GM12801 (cell line): ENCODE data around the gene SH2D3C.

Experiments
- TF ChIP-seq, protein P1 (sequence below): IDR thresholded peaks from one replicate; pipeline ENCODE4 v1.5.1; 2011; ENCODE audit warnings: control low read depth; ENCODE audit not compliant: insufficient read length; ENCODE audit errors: extremely low read depth

The SH2D3C gene

DNA sequence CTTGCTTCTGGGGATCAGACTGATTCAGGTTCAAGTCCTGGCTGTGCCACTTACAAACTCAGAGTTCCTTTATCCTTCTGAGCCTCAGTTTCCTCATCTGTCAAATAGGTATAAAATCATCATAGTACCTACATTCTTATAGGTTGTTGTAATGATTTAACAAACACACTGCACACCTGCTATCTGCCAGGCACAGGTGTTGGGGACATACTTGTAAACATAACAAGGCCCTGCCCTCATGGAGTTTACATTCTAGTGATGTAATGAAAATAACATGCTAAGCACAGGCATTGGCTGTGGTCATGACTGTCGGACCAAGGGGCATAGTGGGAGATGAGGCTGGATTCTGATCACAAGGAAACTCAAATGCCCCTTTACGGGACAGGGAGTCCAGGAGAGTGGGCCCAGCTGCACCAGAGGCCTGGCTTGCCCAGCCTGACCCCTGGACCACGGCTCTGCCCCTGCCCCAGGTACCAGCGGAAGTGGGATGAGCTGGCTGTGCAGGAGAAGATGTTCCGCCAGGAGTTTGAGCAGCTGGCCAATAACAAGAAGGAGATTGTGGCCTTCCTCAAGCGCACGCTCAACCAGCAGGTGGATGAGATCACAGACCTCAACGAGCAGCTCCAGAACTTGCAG is 69.4 kb downstream of the SH2D3C start:
- TF ChIP-seq, protein P1, sequence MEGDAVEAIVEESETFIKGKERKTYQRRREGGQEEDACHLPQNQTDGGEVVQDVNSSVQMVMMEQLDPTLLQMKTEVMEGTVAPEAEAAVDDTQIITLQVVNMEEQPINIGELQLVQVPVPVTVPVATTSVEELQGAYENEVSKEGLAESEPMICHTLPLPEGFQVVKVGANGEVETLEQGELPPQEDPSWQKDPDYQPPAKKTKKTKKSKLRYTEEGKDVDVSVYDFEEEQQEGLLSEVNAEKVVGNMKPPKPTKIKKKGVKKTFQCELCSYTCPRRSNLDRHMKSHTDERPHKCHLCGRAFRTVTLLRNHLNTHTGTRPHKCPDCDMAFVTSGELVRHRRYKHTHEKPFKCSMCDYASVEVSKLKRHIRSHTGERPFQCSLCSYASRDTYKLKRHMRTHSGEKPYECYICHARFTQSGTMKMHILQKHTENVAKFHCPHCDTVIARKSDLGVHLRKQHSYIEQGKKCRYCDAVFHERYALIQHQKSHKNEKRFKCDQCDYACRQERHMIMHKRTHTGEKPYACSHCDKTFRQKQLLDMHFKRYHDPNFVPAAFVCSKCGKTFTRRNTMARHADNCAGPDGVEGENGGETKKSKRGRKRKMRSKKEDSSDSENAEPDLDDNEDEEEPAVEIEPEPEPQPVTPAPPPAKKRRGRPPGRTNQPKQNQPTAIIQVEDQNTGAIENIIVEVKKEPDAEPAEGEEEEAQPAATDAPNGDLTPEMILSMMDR, result no peak

DNA sequence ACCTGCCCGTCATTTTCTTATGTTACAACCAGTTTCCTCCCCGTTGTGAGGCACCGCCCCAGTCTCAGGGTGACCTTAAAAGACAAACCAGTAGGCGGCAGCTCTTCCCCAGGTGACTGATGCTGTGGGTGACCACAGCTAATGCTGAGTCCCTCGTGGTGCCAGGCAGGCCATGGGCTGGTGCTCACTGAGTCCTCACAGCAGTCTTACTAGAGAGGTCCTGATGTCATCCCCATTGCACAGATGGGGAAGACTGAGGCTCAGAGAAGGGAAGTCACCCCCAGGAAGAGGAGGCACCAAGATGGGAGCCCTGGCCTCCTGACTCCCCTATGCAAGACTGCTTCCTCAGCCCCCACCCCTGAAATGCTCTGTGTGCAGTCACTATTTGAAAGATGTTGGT is 70.7 kb downstream of the SH2D3C start:
- TF ChIP-seq, protein P1, result no peak

DNA sequence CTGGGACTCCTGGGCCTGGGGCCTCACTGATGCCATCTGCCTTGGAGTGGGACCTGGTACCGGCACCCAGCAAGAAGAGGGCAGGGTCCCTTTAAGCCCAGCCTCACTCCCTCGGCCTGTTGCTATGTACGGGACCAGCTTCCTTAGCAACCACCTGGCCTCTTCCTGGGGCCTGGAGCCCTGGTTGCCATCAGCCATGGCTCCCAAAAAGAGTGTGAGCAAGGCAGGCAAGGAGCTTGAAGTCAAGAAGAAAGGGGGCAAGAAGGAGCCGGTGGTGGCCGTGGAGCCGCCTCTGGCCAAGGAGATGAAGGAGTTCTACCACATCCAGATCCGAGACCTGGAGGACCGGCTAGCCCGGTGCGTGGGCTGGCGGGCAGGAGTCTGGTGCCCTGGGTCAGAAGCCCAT is 71.6 kb downstream of the SH2D3C start, which contains the start of gene CFAP157:
Gene CFAP157, plus strand, starts transcription at position 153 of the 406 bp plus-strand sequence. Its CDS starts 44 bp downstream, at position 197.
- TF ChIP-seq, protein P1, result no peak

DNA sequence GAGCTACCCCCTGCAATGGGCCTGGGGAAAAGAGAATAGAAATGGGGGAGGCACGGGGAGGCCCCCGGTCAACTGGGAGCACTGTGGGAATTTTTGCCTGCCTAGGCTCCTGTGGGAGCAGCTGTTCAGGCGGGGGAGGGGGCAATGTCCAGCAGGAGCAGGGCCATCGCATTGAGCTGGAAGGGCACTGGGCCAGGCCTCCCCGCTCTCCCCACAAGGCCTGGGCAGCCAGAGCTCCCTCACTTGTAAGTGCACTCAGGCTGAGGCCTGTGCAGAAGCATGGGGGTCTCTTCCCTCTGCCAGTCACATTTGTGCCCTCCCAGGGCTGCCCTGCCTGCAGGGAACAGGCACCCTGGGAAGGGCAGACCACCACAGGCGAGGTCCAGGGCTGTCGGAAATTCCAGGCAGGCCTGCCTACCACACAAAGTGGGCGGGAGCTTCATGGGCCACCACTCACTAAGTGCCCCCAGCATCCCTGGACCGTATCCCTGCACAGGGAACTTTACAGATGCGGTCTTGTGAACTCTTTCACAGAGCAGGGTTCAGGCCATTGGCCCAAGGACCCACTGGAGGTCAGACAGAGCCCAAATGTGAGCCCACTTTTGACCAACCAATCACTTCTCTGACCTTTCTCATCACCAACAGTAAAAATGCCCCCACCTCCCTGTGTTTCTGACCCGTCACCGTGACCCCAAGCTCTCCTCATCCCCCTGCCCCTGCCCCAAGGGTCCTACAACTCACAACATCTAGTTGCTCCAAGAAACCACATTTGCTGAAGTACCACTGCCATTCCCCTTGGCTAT is 72.7 kb downstream of the SH2D3C start:
- TF ChIP-seq, protein P1, result no peak

DNA sequence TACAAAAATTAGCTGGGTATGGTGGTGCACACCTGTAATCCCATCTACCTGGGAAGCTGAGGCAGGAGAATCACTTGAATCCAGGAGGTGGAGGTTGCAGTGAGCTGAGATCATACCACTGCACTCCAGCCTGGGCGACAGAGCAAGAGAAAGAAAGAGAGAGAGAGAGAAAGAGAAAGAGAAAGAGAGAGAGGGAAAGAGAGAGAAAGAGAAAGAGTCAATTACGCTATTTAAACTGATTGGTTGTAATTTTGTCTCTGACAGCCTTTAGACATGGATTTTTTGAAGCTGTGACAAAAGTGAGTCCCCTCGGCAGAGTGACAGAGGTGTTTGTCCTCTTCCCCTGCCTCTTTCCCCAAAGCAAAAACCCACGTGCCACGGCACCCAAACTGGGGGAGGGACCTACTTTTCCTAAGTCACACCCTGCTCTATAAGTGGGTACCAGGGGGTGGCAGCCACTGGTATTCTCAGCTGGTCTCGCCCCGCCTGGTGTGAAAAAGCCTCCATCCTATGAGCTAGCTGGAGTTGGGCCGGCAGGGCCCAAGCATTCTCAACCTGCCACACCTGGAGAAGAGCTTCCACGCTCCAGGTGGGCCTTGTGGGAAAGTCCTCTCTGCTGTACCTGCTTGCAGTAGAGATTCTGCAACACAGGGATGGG is 75.0 kb downstream of the SH2D3C start:
- TF ChIP-seq, protein P1, result no peak

DNA sequence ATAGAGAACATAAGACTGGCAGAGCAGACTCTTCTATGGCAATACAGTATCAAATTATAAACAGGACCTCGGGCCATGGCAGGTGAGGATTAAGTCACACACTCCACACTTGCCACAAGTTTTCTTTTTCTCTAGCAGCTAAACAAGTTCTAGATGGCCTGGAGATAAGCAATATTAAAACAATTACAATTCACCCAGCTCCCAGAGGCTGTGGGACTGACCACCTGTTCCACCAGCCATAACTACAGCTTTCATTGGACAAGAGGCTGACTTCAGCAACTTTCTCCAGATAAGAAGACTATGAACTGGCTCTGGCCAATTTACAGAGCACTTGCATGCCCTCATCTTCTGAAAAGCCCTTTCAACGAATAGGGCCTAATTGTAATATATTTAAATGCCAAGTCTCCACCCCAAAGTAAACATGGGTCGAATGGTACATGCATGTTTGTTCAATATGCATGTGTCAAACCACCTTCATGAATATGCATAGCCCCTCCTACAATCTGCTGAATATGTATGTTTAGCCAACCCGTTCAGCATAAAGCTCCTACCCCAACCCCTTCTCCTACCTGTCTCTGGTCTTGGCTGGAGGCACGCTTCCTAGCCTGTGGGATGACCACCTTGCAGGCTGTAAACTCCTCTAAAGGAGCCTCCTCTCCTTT is 77.7 kb downstream of the SH2D3C start:
- TF ChIP-seq, protein P1, result no peak

DNA sequence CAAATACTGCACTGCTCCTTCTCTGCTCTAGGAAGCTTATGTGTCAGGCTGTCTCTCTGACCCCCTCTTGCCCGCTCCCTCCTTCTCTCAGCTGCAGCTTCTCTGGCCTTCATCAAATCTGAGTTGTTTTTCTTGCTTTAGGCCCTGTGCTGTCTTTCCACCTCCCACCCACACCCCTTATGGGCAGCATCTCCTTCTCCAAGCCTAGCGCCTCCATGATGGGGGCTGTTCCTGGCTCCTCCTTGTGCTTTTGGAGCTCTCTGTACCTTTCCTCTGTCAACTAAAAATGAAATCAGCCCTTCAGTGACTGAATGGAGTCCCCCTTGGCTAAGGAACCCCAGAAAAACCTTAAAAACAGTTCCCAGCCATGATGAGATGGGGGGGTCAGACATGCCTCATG is 78.3 kb downstream of the SH2D3C start:
- TF ChIP-seq, protein P1, result no peak
